Astrocyte of the spinal cord (primary cell): Measurements from ENCODE around the gene DAZAP1.
"Not testable (repeated sequence)": the region's sequence is repeated elsewhere in the genome, so short reads cannot be mapped to it uniquely, and the experiment has no call there.

ENCODE experiments used
- DNase-seq: peaks from one replicate; pipeline ENCODE4 v3.0.0; 2011; ENCODE audit warnings: low read depth, low spot score
- H3K4me3 ChIP-seq: 2 replicates; pipeline ENCODE4 v1.5.1; 2011; ENCODE audit warnings: low read depth, mild to moderate bottlenecking, low read length, moderate library complexity
- CTCF ChIP-seq: IDR thresholded peaks from 2 replicates; pipeline ENCODE4 v1.5.1; 2012; ENCODE audit warnings: low read depth, mild to moderate bottlenecking, low read length, inconsistent platforms
- in situ Hi-C: cut with HindIII; loops from 2 replicates; pipeline ENCODE4 v1.10.0; 2017; ENCODE audit warnings: low sequenced_read_pairs

The DAZAP1 gene

GRCh38 chr19:1474765-1475351 is 67.5 kb downstream of the DAZAP1 start:
- DNase-seq = no peak
- TF ChIP-seq CTCF = no peak
- H3K4me3 ChIP-seq = no peak overlapping the region
- in situ Hi-C loops = no loop called here

GRCh38 chr19:1475751-1476437 is 68.5 kb downstream of the DAZAP1 start:
- H3K4me3 ChIP-seq = no peak overlapping the region
- no peak for DNase-seq
- no peak for TF ChIP-seq CTCF
- in situ Hi-C loops = no loop called here

GRCh38 chr19:1477056-1477455 is 69.7 kb downstream of the DAZAP1 start:
- H3K4me3 ChIP-seq, in situ Hi-C loops, DNase-seq: not testable (repeated sequence)

GRCh38 chr19:1478934-1479707 is 71.7 kb downstream of the DAZAP1 start, which contains the start of gene C19orf25:
C19orf25 (minus strand) TSS chr19:1479215; CDS start chr19:1478903, 312 bp downstream.
- TF ChIP-seq CTCF = no peak
- DNase-seq = peak; percentile 95
- in situ Hi-C loops = no loop called here
- peak within 1 kb of the TSS; percentile 86 for H3K4me3 ChIP-seq

GRCh38 chr19:1481224-1481892 is 74.0 kb downstream of the DAZAP1 start:
- in situ Hi-C loops = no loop called here
- H3K4me3 ChIP-seq = no peak overlapping the region
- no peak for DNase-seq
- TF ChIP-seq CTCF = no peak

GRCh38 chr19:1481893-1482360 is 74.5 kb downstream of the DAZAP1 start:
- in situ Hi-C loops = no loop called here
- no peak overlapping the region for H3K4me3 ChIP-seq
- no peak for DNase-seq
- TF ChIP-seq CTCF = no peak
